Activated CD8-positive, alpha-beta memory T cell treated with anti-CD3 and anti-CD28 coated beads, Interleukin-2, amount 50 U/mL, for 1 hour (primary cell): ENCODE measurements around the gene EPOP.

Experiments used
- DNase-seq: peaks from one replicate; pipeline ENCODE4 v3.0.0-alpha.2; 2020; ENCODE audit errors: extremely low read depth

Gene EPOP

GRCh38 chr17:38674014-38674748 is 576 bp downstream of the EPOP start:
- no peak for DNase-seq

- no peak for DNase-seq
These were observed 1.1 kb downstream of the EPOP start for GRCh38 chr17:38673707-38674013.

- DNase-seq = no peak
These were observed 1.7 kb downstream of the EPOP start for GRCh38 chr17:38672788-38673706.

GRCh38 chr17:38671939-38672720 is 2.6 kb downstream of the EPOP start:
- no peak for DNase-seq

- no peak for DNase-seq
These were observed 5.2 kb downstream of the EPOP start for GRCh38 chr17:38669520-38669919.

- DNase-seq = no peak
These were observed 7.0 kb downstream of the EPOP start for GRCh38 chr17:38667787-38668122.

GRCh38 chr17:38667099-38667786 is 7.5 kb downstream of the EPOP start:
- no peak for DNase-seq

GRCh38 chr17:38663964-38664644 is 10.7 kb downstream of the EPOP start:
- DNase-seq = no peak

GRCh38 chr17:38663125-38663751 is 11.5 kb downstream of the EPOP start:
- DNase-seq = no peak

- DNase-seq = no peak
These were observed 14.4 kb downstream of the EPOP start for GRCh38 chr17:38660097-38661025.

- no peak for DNase-seq
These were observed 15.3 kb downstream of the EPOP start for GRCh38 chr17:38659415-38659814.

- no peak for DNase-seq
These were observed 15.9 kb downstream of the EPOP start for GRCh38 chr17:38658741-38659345.

GRCh38 chr17:38657824-38658740 is 16.7 kb downstream of the EPOP start:
- DNase-seq = no peak

GRCh38 chr17:38656959-38657823 is 17.6 kb downstream of the EPOP start:
- no peak for DNase-seq

- no peak for DNase-seq
These were observed 20.1 kb downstream of the EPOP start for GRCh38 chr17:38654411-38655398.

- DNase-seq = no peak
These were observed 21.1 kb downstream of the EPOP start for GRCh38 chr17:38653679-38654078.
